HG03066 (cell line): ENCODE data around the gene UNKL.

Source experiments
- ATAC-seq: cut with Tn5 transposase; IDR thresholded peaks from one replicate; pipeline ENCODE4 v1.9.1; 2021; ENCODE audit warnings: low read depth; ENCODE audit not compliant: unreplicated experiment

The UNKL gene

GRCh38 chr16:1357906-1358566 lies 56.5 kb downstream of the UNKL start:
- no peak for ATAC-seq

GRCh38 chr16:1356061-1356900 lies 58.2 kb downstream of the UNKL start:
- no peak for ATAC-seq

- ATAC-seq, result no peak
Measured at GRCh38 chr16:1355591-1355990, 58.9 kb downstream of the UNKL start.

- no peak for ATAC-seq
Measured at GRCh38 chr16:1354815-1355540, 59.5 kb downstream of the UNKL start.

GRCh38 chr16:1351582-1352362 lies 62.7 kb downstream of the UNKL start, which contains the start of the genes GNPTG and TSR3:
GNPTG (plus strand) TSS chr16:1351931; CDS start chr16:1351966, 35 bp downstream.
TSR3 (minus strand) TSS chr16:1351878; CDS start chr16:1351804, 74 bp downstream.
- peak; percentile 79 for ATAC-seq

- peak; percentile 12 for ATAC-seq
Measured at GRCh38 chr16:1351215-1351581, 63.3 kb downstream of the UNKL start.

GRCh38 chr16:1350691-1351090 lies 63.8 kb downstream of the UNKL start:
- no peak for ATAC-seq

- ATAC-seq, result no peak
Measured at GRCh38 chr16:1349951-1350350, 64.6 kb downstream of the UNKL start.

- no peak for ATAC-seq
Measured at GRCh38 chr16:1349351-1349750, 65.2 kb downstream of the UNKL start.

GRCh38 chr16:1348926-1349325 lies 65.6 kb downstream of the UNKL start:
- no peak for ATAC-seq

- no peak for ATAC-seq
Measured at GRCh38 chr16:1348441-1348840, 66.1 kb downstream of the UNKL start.

- ATAC-seq, result no peak
Measured at GRCh38 chr16:1347962-1348361, 66.5 kb downstream of the UNKL start.

- ATAC-seq, result no peak
Measured at GRCh38 chr16:1347286-1347855, 67.1 kb downstream of the UNKL start.

GRCh38 chr16:1346422-1347285 lies 67.8 kb downstream of the UNKL start:
- ATAC-seq, result no peak

GRCh38 chr16:1345651-1346421 lies 68.7 kb downstream of the UNKL start:
- ATAC-seq, result no peak

- no peak for ATAC-seq
Measured at GRCh38 chr16:1345087-1345486, 69.4 kb downstream of the UNKL start.

- no peak for ATAC-seq
Measured at GRCh38 chr16:1344499-1344898, 70.0 kb downstream of the UNKL start.

GRCh38 chr16:1343428-1344242 lies 70.9 kb downstream of the UNKL start:
- ATAC-seq, result no peak
